Tibial artery (tissue), 4 donors: Measurements from ENCODE around the gene TEX2.

Source experiments
- DNase-seq, 2 donors: peaks; one replicate each; pipeline ENCODE4 v3.0.0-alpha.2; 2019
- H3K27ac ChIP-seq, 2 donors: fragments of 200-600 bp; sonication (generic) in 1 of 2; 1 replicate in 1 of 2; 2 replicates in 1 of 2; pipeline ENCODE4 v1.5.1; 2018 to 2019; ENCODE audit warnings: mild to moderate bottlenecking in 1 of 2
- H3K27me3 ChIP-seq, 2 donors: fragments of 200-600 bp; sonication (generic) in 1 of 2; one replicate each; pipeline versions ENCODE4 v1.5.1 to v1.6.0; 2016 to 2019
- H3K36me3 ChIP-seq, 3 donors: fragments of 200-600 bp; sonication (generic) in 2 of 3; one replicate each; pipeline ENCODE4 v1.5.1; 2016 to 2019; ENCODE audit warnings: mild to moderate bottlenecking in 2 of 3
- H3K4me1 ChIP-seq, 4 donors: fragments of 200-600 bp; sonication (generic) in 2 of 4; 1 replicate in 3 of 4; 2 replicates in 1 of 4; pipeline ENCODE4 v1.5.1; 2016 to 2019
- H3K4me3 ChIP-seq, 2 donors: fragments of 200-600 bp; sonication (generic) in 1 of 2; 1 replicate in 1 of 2; 2 replicates in 1 of 2; pipeline ENCODE4 v1.5.1; 2018 to 2019; ENCODE audit warnings: mild to moderate bottlenecking in 2 of 2
- H3K9me3 ChIP-seq, 3 donors: fragments of 200-600 bp; sonication (generic) in 1 of 3; one replicate each; pipeline ENCODE4 v1.5.1; 2016 to 2019
- CTCF ChIP-seq, 2 experiments: fragments of 200-600 bp in 1 of 2; fragments of 450-650 bp in 1 of 2; IDR thresholded peaks; one replicate each; pipeline ENCODE4 v1.5.1; 2017 to 2019; ENCODE audit warnings: antibody characterized with exemption in 2 of 2, mild to moderate bottlenecking in 1 of 2, moderate library complexity in 1 of 2
- intact Hi-C: fragments of 100-400 bp; cut with DNase I; formaldehyde crosslinking; loops from one replicate; pipeline ENCODE4 v1.15.0; 2023; ENCODE audit warnings: low total_unique reads

TEX2 gene

GRCh38 chr17:64149196-64149595, 113.9 kb downstream of the TEX2 start:
- intact Hi-C loops: no loop called here
- H3K27me3 ChIP-seq: no peaks in the 10 kb centered on the region
- H3K27ac ChIP-seq: no peak overlapping the region
- H3K36me3 ChIP-seq: peaks cover 0 to 44% (median 22%) of the 10 kb centered on the region in 3 donors
- TF ChIP-seq CTCF (IDR thresholded peaks at IDR 0.05): no peak
- no peak for DNase-seq
- no peaks in the 10 kb centered on the region for H3K9me3 ChIP-seq
- no peak overlapping the region for H3K4me3 ChIP-seq
- H3K4me1 ChIP-seq: peaks cover 0 to 31% (median 25%) of the 10 kb centered on the region in 4 donors

- intact Hi-C loops: no loop called here
- Histone ChIP-seq H3K4me3 (no peak overlapping the region), H3K27ac (peak overlapping the region in 1 of 2 donors; percentile 8), H3K4me1 (peaks cover 0 to 31% (median 25%) of the 10 kb centered on the region in 4 donors), H3K27me3 (no peaks in the 10 kb centered on the region), H3K36me3 (peaks cover 0 to 39% (median 22%) of the 10 kb centered on the region in 3 donors), H3K9me3 (no peaks in the 10 kb centered on the region)
- no peak for DNase-seq
- TF ChIP-seq CTCF (IDR thresholded peaks at IDR 0.05): peak in 1 of 2 experiments; percentile 18
Observed at GRCh38 chr17:64148699-64149098, 114.4 kb downstream of the TEX2 start.

GRCh38 chr17:64148017-64148631, 114.9 kb downstream of the TEX2 start:
- no peak overlapping the region for H3K4me3 ChIP-seq
- no peak for TF ChIP-seq CTCF (IDR thresholded peaks at IDR 0.05)
- peaks cover 0 to 31% (median 25%) of the 10 kb centered on the region in 4 donors for H3K4me1 ChIP-seq
- H3K9me3 ChIP-seq: no peaks in the 10 kb centered on the region
- H3K27ac ChIP-seq: peak overlapping the region; percentile 8 to 92
- H3K27me3 ChIP-seq: no peaks in the 10 kb centered on the region
- H3K36me3 ChIP-seq: peaks cover 0 to 33% (median 22%) of the 10 kb centered on the region in 3 donors
- no peak for DNase-seq
- intact Hi-C loops: no loop called here

GRCh38 chr17:64147110-64148016, 115.7 kb downstream of the TEX2 start:
- no peak for DNase-seq
- Histone ChIP-seq H3K36me3 (peaks cover 0 to 26% (median 17%) of the 10 kb centered on the region in 3 donors), H3K4me3 (peak overlapping the region; percentile 74 to 96), H3K9me3 (no peaks in the 10 kb centered on the region), H3K27me3 (no peaks in the 10 kb centered on the region), H3K4me1 (peaks cover 0 to 24% (median 19%) of the 10 kb centered on the region in 4 donors), H3K27ac (peak overlapping the region; percentile 92 to 98)
- intact Hi-C loops: no loop called here
- TF ChIP-seq CTCF (IDR thresholded peaks at IDR 0.05): no peak

GRCh38 chr17:64146418-64147109, 116.5 kb downstream of the TEX2 start:
- Histone ChIP-seq H3K27me3 (no peaks in the 10 kb centered on the region), H3K36me3 (peaks cover 0 to 21% (median 15%) of the 10 kb centered on the region in 3 donors), H3K9me3 (no peaks in the 10 kb centered on the region), H3K4me3 (peak overlapping the region; percentile 74 to 96), H3K27ac (peak overlapping the region; percentile 92 to 98), H3K4me1 (peaks cover 0 to 21% (median 18%) of the 10 kb centered on the region in 4 donors)
- intact Hi-C loops: no loop called here
- DNase-seq: peak; percentile 79 to 87
- TF ChIP-seq CTCF (IDR thresholded peaks at IDR 0.05): no peak
